HEK293 (cell line): ENCODE results near the gene ATP7B.

Source experiments
- CTCF ChIP-seq: fragments of 450-650 bp; formaldehyde crosslinking; IDR thresholded peaks from 2 replicates; pipeline ENCODE4 v1.5.1; 2016; ENCODE audit warnings: missing biosample characterization, missing genetic modification characterization
- GLI4 ChIP-seq: fragments of 450-650 bp; formaldehyde crosslinking; IDR thresholded peaks from 2 replicates; pipeline ENCODE4 v1.5.1; 2016; ENCODE audit warnings: missing biosample characterization, missing genetic modification characterization
- KLF17 ChIP-seq: fragments of 450-650 bp; formaldehyde crosslinking; IDR thresholded peaks from 2 replicates; pipeline ENCODE4 v1.5.1; 2016; ENCODE audit warnings: missing biosample characterization, missing genetic modification characterization
- REST ChIP-seq: fragments of 450-650 bp; formaldehyde crosslinking; IDR thresholded peaks from 2 replicates; pipeline ENCODE4 v1.5.1; 2016; ENCODE audit warnings: missing biosample characterization, missing genetic modification characterization
- YY1 ChIP-seq: fragments of 450-650 bp; formaldehyde crosslinking; IDR thresholded peaks from 2 replicates; pipeline ENCODE4 v1.5.1; 2018; ENCODE audit warnings: missing biosample characterization, missing genetic modification characterization
- ZBTB20 ChIP-seq: fragments of 450-650 bp; formaldehyde crosslinking; IDR thresholded peaks from 2 replicates; pipeline ENCODE4 v1.5.1; 2016; ENCODE audit warnings: missing biosample characterization, missing genetic modification characterization
- ZBTB8A ChIP-seq: fragments of 450-650 bp; formaldehyde crosslinking; IDR thresholded peaks from 2 replicates; pipeline ENCODE4 v1.5.1; 2016; ENCODE audit warnings: missing biosample characterization, missing genetic modification characterization
- ZNF24 ChIP-seq: fragments of 450-650 bp; formaldehyde crosslinking; IDR thresholded peaks from 2 replicates; pipeline ENCODE4 v1.5.1; 2016; ENCODE audit warnings: missing biosample characterization, missing genetic modification characterization
- ZNF433 ChIP-seq: fragments of 450-650 bp; formaldehyde crosslinking; IDR thresholded peaks from 2 replicates; pipeline ENCODE4 v1.5.1; 2016; ENCODE audit warnings: missing biosample characterization, missing genetic modification characterization, low read depth
- ZNF548 ChIP-seq: fragments of 450-650 bp; formaldehyde crosslinking; IDR thresholded peaks from 2 replicates; pipeline ENCODE4 v1.5.1; 2016; ENCODE audit warnings: missing biosample characterization, missing genetic modification characterization
- ZNF785 ChIP-seq: fragments of 450-650 bp; formaldehyde crosslinking; IDR thresholded peaks from 2 replicates; pipeline ENCODE4 v1.5.1; 2016; ENCODE audit warnings: missing biosample characterization, missing genetic modification characterization
- ZNF830 ChIP-seq: fragments of 450-650 bp; IDR thresholded peaks from 2 replicates; pipeline ENCODE4 v1.5.0; 2018; ENCODE audit warnings: missing biosample characterization, missing genetic modification characterization, low read depth, mild to moderate bottlenecking, moderate library complexity

- TF ChIP-seq KLF17 (tag by site-specific recombination), result no peak
- no peak for TF ChIP-seq REST
- no peak for TF ChIP-seq ZNF830 (tag by site-specific recombination)
- no peak for TF ChIP-seq ZNF24 (tag by site-specific recombination)
- no peak for TF ChIP-seq YY1
- TF ChIP-seq ZNF785 (tag by site-specific recombination), result no peak
- TF ChIP-seq CTCF, result no peak
- TF ChIP-seq ZBTB8A (tag by site-specific recombination), result no peak
- no peak for TF ChIP-seq ZBTB20 (tag by site-specific recombination)
- TF ChIP-seq ZNF548 (tag by site-specific recombination), result no peak
- no peak for TF ChIP-seq GLI4 (tag by site-specific recombination)
- no peak for TF ChIP-seq ZNF433 (tag by site-specific recombination)
Observed at GRCh38 chr13:52003541-52003940, 7.7 kb downstream of the ATP7B start.
